ENCODE measurements around the gene SH3GLB1. TPM values are rescaled to one million over a fixed set of nuclear protein-coding genes. Genes with fewer than 3 reads are reported as not detected.

Gene SH3GLB1
- total and polyA plus RNA-seq, 4 donors = 14.1 to 25.2 (median 18.3) TPM

GRCh38 chr1:86788300-86789206, 84.2 kb downstream of the SH3GLB1 start:
- H3K9ac ChIP-seq (ENCODE audit: low read depth in 1 of 2, low read length in 2 of 2) = no peak overlapping the region
- H3K9me3 ChIP-seq (ENCODE audit: control insufficient read depth in 4 of 4, low read length in 3 of 4) = no peaks in the 10 kb centered on the region
- no peak overlapping the region for H3K27ac ChIP-seq (ENCODE audit: low read depth in 1 of 2, low read length in 2 of 2)
- H3K4me1 ChIP-seq (ENCODE audit: control insufficient read depth in 4 of 4, insufficient read depth in 4 of 4, low read length in 3 of 4) = peaks cover 0 to 13% (median 11%) of the 10 kb centered on the region in 4 donors
- no peak for DNase-seq (ENCODE audit: low spot score)
- WGBS = 86% methylated on average over 6 of the region's 6 CpGs
- TF ChIP-seq CTCF (IDR thresholded peaks at IDR 0.05; ENCODE audit: low read depth, low read length, missing input control) = no peak
- no peak for TF ChIP-seq JUND (IDR thresholded peaks at IDR 0.05)
- no peak overlapping the region for H3K4me3 ChIP-seq (ENCODE audit: low read depth in 1 of 3, low read length in 3 of 3)
- no peaks in the 10 kb centered on the region for H3K27me3 ChIP-seq (ENCODE audit: control insufficient read depth in 4 of 4, insufficient read depth in 4 of 4, low read length in 3 of 4)
- no peaks in the 10 kb centered on the region for H3K36me3 ChIP-seq (ENCODE audit: control insufficient read depth in 4 of 4, insufficient read depth in 3 of 4, low read depth in 1 of 4, low read length in 3 of 4)

GRCh38 chr1:86795316-86795715, 90.9 kb downstream of the SH3GLB1 start:
- no peaks in the 10 kb centered on the region for H3K27me3 ChIP-seq (ENCODE audit: control insufficient read depth in 4 of 4, insufficient read depth in 4 of 4, low read length in 3 of 4)
- H3K4me1 ChIP-seq (ENCODE audit: control insufficient read depth in 4 of 4, insufficient read depth in 4 of 4, low read length in 3 of 4) = peaks cover 9 to 16% (median 14%) of the 10 kb centered on the region in 4 donors
- H3K27ac ChIP-seq (ENCODE audit: low read depth in 1 of 2, low read length in 2 of 2) = no peak overlapping the region
- no peaks in the 10 kb centered on the region for H3K36me3 ChIP-seq (ENCODE audit: control insufficient read depth in 4 of 4, insufficient read depth in 3 of 4, low read depth in 1 of 4, low read length in 3 of 4)
- no peak overlapping the region for H3K4me3 ChIP-seq (ENCODE audit: low read depth in 1 of 3, low read length in 3 of 3)
- DNase-seq (ENCODE audit: low spot score) = no peak
- no peak for TF ChIP-seq HNF4G (IDR thresholded peaks at IDR 0.05)
- no peak for TF ChIP-seq HNF4A (conservative IDR thresholded peaks at IDR 0.05)
- no peak for TF ChIP-seq FOXA1 (IDR thresholded peaks at IDR 0.05)
- no peak for TF ChIP-seq JUND (IDR thresholded peaks at IDR 0.05)
- no peak for TF ChIP-seq EGR1 (IDR thresholded peaks at IDR 0.05; ENCODE audit: low read depth in 2 of 2)
- TF ChIP-seq NR2F2 (IDR thresholded peaks at IDR 0.05) = no peak
- TF ChIP-seq FOXA2 (IDR thresholded peaks at IDR 0.05) = no peak
- no peak for TF ChIP-seq YY1 (IDR thresholded peaks at IDR 0.05)
- no peak for TF ChIP-seq ATF3 (IDR thresholded peaks at IDR 0.05)
- no peak for TF ChIP-seq RAD21 (IDR thresholded peaks at IDR 0.05)
- TF ChIP-seq REST (IDR thresholded peaks at IDR 0.05) = no peak
- TF ChIP-seq ZBTB33 (IDR thresholded peaks at IDR 0.05) = no peak
- TF ChIP-seq MAX (IDR thresholded peaks at IDR 0.05) = no peak
- TF ChIP-seq RXRA (IDR thresholded peaks at IDR 0.05) = no peak
- TF ChIP-seq SP1 (IDR thresholded peaks at IDR 0.05) = no peak
- no peak overlapping the region for H3K9ac ChIP-seq (ENCODE audit: low read depth in 1 of 2, low read length in 2 of 2)
- no peaks in the 10 kb centered on the region for H3K9me3 ChIP-seq (ENCODE audit: control insufficient read depth in 4 of 4, low read length in 3 of 4)
